HepG2 (cell line): Measurements from ENCODE around the gene ATP5PF. TPM values are rescaled to one million over a fixed set of nuclear protein-coding genes. Genes with fewer than 3 reads are reported as not detected.

Experiments
- ATAC-seq: fragments of 200-7000 bp; cut with Tn5 transposase; 3 replicates; pipeline ENCODE4 v1.9.1; 2020; ENCODE audit warnings: mild to moderate bottlenecking, moderate library complexity
- BruUV-seq: library from RNA; stranded (reverse); fragments of 400-500 nt; replicated peaks from 2 replicates; lab custom pipeline; 2021; lab: Mats Ljungman, UMichigan
- CTCF ChIA-PET: fragments of 300-600 bp; formaldehyde crosslinking; extraction: SDS; loops from one replicate; lab custom pipeline; 2021; ENCODE audit warnings: low total read pairs, inconsistent platforms, low intra/inter-chr PET ratio; lab: Yijun Ruan, JAX
- POLR2A ChIA-PET: fragments of 350-600 bp; sonication (Branson Sonifier 250); formaldehyde crosslinking; loops from one replicate; lab custom pipeline; 2020; ENCODE audit warnings: antibody characterized with exemption, inconsistent platforms; lab: Yijun Ruan, JAX
- DNase-seq: peaks from one replicate; pipeline ENCODE4 v3.0.0-alpha.2; 2015; ENCODE audit warnings: low spot score
- FAIRE-seq: peaks from 3 replicates; lab custom pipeline; 2011; peaks lifted over from hg19 to GRCh38; lab: Jason Lieb, UNC
- H2AFZ ChIP-seq: one replicate; pipeline ENCODE4 v1.6.1; 2011; ENCODE audit warnings: low read length, inconsistent platforms
- H3K27ac ChIP-seq: fragments of 300-600 bp; 3 replicates; pipeline ENCODE4 v1.8.0; 2011; ENCODE audit warnings: mixed run types, mild to moderate bottlenecking, mixed read lengths, low read length, inconsistent platforms; ENCODE audit not compliant: insufficient read depth; ENCODE audit errors: extremely low read length
- H3K27me3 ChIP-seq, 2 experiments: fragments of 200-600 bp in 1 of 2; 2 replicates in 1 of 2; 3 replicates in 1 of 2; pipeline versions ENCODE4 v1.6.0 to v1.8.0; 2011; ENCODE audit warnings: low read length in 2 of 2, mild to moderate bottlenecking in 2 of 2, moderate library complexity in 2 of 2, inconsistent platforms in 1 of 2; ENCODE audit not compliant: insufficient read depth in 2 of 2, control insufficient read depth in 1 of 2
- H3K36me3 ChIP-seq, 2 experiments: fragments of 200-600 bp in 1 of 2; replicated peaks in 1 of 2; 2 replicates in 1 of 2; 3 replicates in 1 of 2; pipeline versions ENCODE4 v1.5.1 to v1.8.0; 2011; ENCODE audit warnings: low read length in 2 of 2, inconsistent platforms in 1 of 2; ENCODE audit not compliant: insufficient read depth in 2 of 2, control insufficient read depth in 1 of 2
- H3K4me1 ChIP-seq: 2 replicates; pipeline ENCODE4 v1.5.1; 2012; ENCODE audit warnings: low read length, inconsistent platforms; ENCODE audit not compliant: insufficient read depth
- H3K4me2 ChIP-seq: 2 replicates; pipeline ENCODE4 v1.6.0; 2011; ENCODE audit warnings: low read depth, low read length, inconsistent platforms
- H3K4me3 ChIP-seq, 3 experiments: fragments of 200-600 bp in 1 of 3; sonication (generic), shearing (Covaris generic) in 1 of 3; replicated peaks in 1 of 3; 2 replicates each; pipeline ENCODE4 v1.5.1; 2011 to 2016; ENCODE audit warnings: low read length in 3 of 3, inconsistent platforms in 2 of 3, low read depth in 2 of 3, mild to moderate bottlenecking in 2 of 3, control low read depth in 1 of 3, mixed read lengths in 1 of 3; ENCODE audit not compliant: insufficient read depth in 1 of 3
- H3K79me2 ChIP-seq: one replicate; pipeline ENCODE4 v1.6.1; 2011; ENCODE audit warnings: low read length, inconsistent platforms; ENCODE audit not compliant: insufficient read depth
- H3K9ac ChIP-seq: 2 replicates; pipeline ENCODE4 v1.6.0; 2011; ENCODE audit warnings: mild to moderate bottlenecking, low read depth, low read length, inconsistent platforms; ENCODE audit not compliant: insufficient read depth
- H3K9me3 ChIP-seq: 2 replicates; pipeline ENCODE4 v1.5.1; 2012; ENCODE audit warnings: mild to moderate bottlenecking, low read length
- H4K20me1 ChIP-seq: 2 replicates; pipeline ENCODE4 v1.6.0; 2011; ENCODE audit warnings: inconsistent platforms, mild to moderate bottlenecking, low read length, moderate library complexity; ENCODE audit not compliant: insufficient read depth
- ARNT2 ChIP-seq: sonication (generic); formaldehyde crosslinking; IDR thresholded peaks from 2 replicates; pipeline ENCODE4 v1.8.0; 2022; ENCODE audit warnings: mild to moderate bottlenecking, low read depth, missing genetic modification reagents, moderate library complexity
- FOXO1 ChIP-seq: sonication (generic); formaldehyde crosslinking; IDR thresholded peaks from 2 replicates; pipeline ENCODE4 v1.4.0; 2020; ENCODE audit warnings: missing genetic modification reagents
- MTF1 ChIP-seq: sonication (generic); formaldehyde crosslinking; IDR thresholded peaks from 2 replicates; pipeline ENCODE4 v1.5.0; 2020; ENCODE audit warnings: missing genetic modification reagents
- ZBTB39 ChIP-seq: sonication (generic); formaldehyde crosslinking; IDR thresholded peaks from 2 replicates; pipeline ENCODE4 v1.5.0; 2020; ENCODE audit warnings: missing genetic modification reagents
- ZNF234 ChIP-seq: sonication (generic); formaldehyde crosslinking; conservative IDR thresholded peaks from 2 replicates; pipeline ENCODE4 v1.5.1; 2020; ENCODE audit warnings: mild to moderate bottlenecking, missing genetic modification reagents
- ZNF430 ChIP-seq: sonication (generic); formaldehyde crosslinking; IDR thresholded peaks from 2 replicates; pipeline ENCODE4 v1.9.0; 2021; ENCODE audit warnings: mild to moderate bottlenecking, missing genetic modification reagents
- ZNF530 ChIP-seq: sonication (generic); formaldehyde crosslinking; IDR thresholded peaks from 2 replicates; pipeline ENCODE4 v1.5.0; 2020; ENCODE audit warnings: low read depth, mild to moderate bottlenecking, missing genetic modification reagents
- ZNF607 ChIP-seq: sonication (generic); formaldehyde crosslinking; IDR thresholded peaks from 2 replicates; pipeline ENCODE4 v1.5.1; 2020; ENCODE audit warnings: missing genetic modification reagents, mild to moderate bottlenecking, borderline replicate concordance
- ZNF629 ChIP-seq: sonication (generic); formaldehyde crosslinking; conservative IDR thresholded peaks from 2 replicates; pipeline ENCODE4 v1.5.0; 2020; ENCODE audit warnings: missing genetic modification reagents
- ZNF772 ChIP-seq: sonication (generic); formaldehyde crosslinking; IDR thresholded peaks from 2 replicates; pipeline ENCODE4 v1.5.0; 2020; ENCODE audit warnings: mild to moderate bottlenecking, missing genetic modification reagents
- WGBS: methylation state at CpG from one replicate; pipeline ENCODE4 v1.1.6; 2017; ENCODE audit warnings: low lambda C conversion rate; 5-methylcytosine and 5-hydroxymethylcytosine counted together
- in situ Hi-C: cut with HindIII; loops from 2 replicates; pipeline ENCODE4 v1.10.0; 2017; ENCODE audit warnings: low pct_unique_long_range_greater_than_20kb; ENCODE audit not compliant: extremely low pct_ligation_motif_present
- intact Hi-C: fragments of 100-400 bp; cut with micrococcal nuclease; formaldehyde crosslinking; loops from one replicate; pipeline ENCODE4 v1.10.0; 2022; ENCODE audit not compliant: unreplicated experiment
- polyA plus RNA-seq, 8 experiments: library from polyadenylated mRNA; depleted of rRNA in 3 of 8; stranded (reverse) in 7 of 8; unstranded in 1 of 8; fragments of >200 nt; fragmentation: Illumina TruSeq in 4 of 8; extraction: Trizol in 4 of 8; gene quantifications; 2 replicates each; pipeline versions ENCODE4 v1.2.1 to v1.2.3, GENCODE V29; 2011 to 2016; ENCODE audit warnings: low read depth in 4 of 8, missing spikeins in 1 of 8, mixed read lengths in 1 of 8; ENCODE audit not compliant: insufficient read depth in 1 of 8
- total RNA-seq, 5 experiments: library from RNA; depleted of rRNA; stranded (reverse); fragments of >200 nt; fragmentation: Illumina TruSeq; extraction: Trizol; gene quantifications; 2 replicates each; pipeline ENCODE4 v1.2.3, GENCODE V29; 2016; ENCODE audit warnings: low read depth in 1 of 5

ATP5PF gene
- total and polyA plus RNA-seq, 2 of the 13 experiments (the other 11 are each of a cell fraction or from before 2014, with no cell fraction given) = 131 to 157 TPM

GRCh38 chr21:25691976-25692375 is 42.7 kb downstream of the ATP5PF start:
- FAIRE-seq (no peak), ATAC-seq (no peak), DNase-seq (no peak)
- intact Hi-C loops (no loop called here), in situ Hi-C loops (no loop called here)
- H3K9ac ChIP-seq = no peak overlapping the region
- H3K79me2 ChIP-seq = no peaks in the 10 kb centered on the region
- no peak overlapping the region for H3K4me2 ChIP-seq
- H3K27me3 ChIP-seq = no peaks in the 10 kb centered on the region
- 7% methylated on average over 3 of the region's 3 CpGs for WGBS
- H3K4me3 ChIP-seq = no peak overlapping the region
- no peak overlapping the region for H3K27ac ChIP-seq
- H2AFZ ChIP-seq = no peak overlapping the region
- no peak for TF ChIP-seq ARNT2 (CRISPR knock-in tag)
- TF ChIP-seq ZBTB39 (CRISPR knock-in tag) = no peak
- no peak for TF ChIP-seq ZNF629 (CRISPR knock-in tag)
- no peak for TF ChIP-seq ZNF607 (CRISPR knock-in tag)
- TF ChIP-seq FOXO1 (CRISPR knock-in tag) = no peak
- TF ChIP-seq MTF1 (CRISPR knock-in tag) = no peak
- TF ChIP-seq ZNF772 = no peak
- no peak for TF ChIP-seq ZNF530 (CRISPR knock-in tag)
- no peak for TF ChIP-seq ZNF234 (CRISPR knock-in tag)
- no peak for TF ChIP-seq ZNF430 (CRISPR knock-in tag)
- H3K9me3 ChIP-seq = no peaks in the 10 kb centered on the region
- ChIA-PET CTCF (no interaction called here), POLR2A (no interaction called here)
- BruUV-seq = no TSS peak
- no peaks in the 10 kb centered on the region for H4K20me1 ChIP-seq
- H3K36me3 ChIP-seq = no peaks in the 10 kb centered on the region
- H3K4me1 ChIP-seq = no peaks in the 10 kb centered on the region
